HAP-1 (cell line): ENCODE data around the gene SLC47A2.
"Not testable (repeated sequence)": the region's sequence is repeated elsewhere in the genome, so short reads cannot be mapped to it uniquely, and the experiment has no call there.

Experiments
- DNase-seq, 2 experiments: peaks; one replicate each; pipeline ENCODE4 v3.0.0-alpha.2; 2016 to 2020; ENCODE audit warnings: low spot score in 2 of 2
- H3K27me3 ChIP-seq: fragments of 250-450 bp; sonication (Bioruptor Pico); 2 replicates; pipeline ENCODE4 v1.5.1; 2020; ENCODE audit warnings: low read depth, mild to moderate bottlenecking, moderate library complexity
- H3K36me3 ChIP-seq: fragments of 250-450 bp; sonication (Bioruptor Pico); replicated peaks from 2 replicates; pipeline ENCODE4 v1.5.1; 2020; ENCODE audit warnings: mild to moderate bottlenecking
- H3K4me1 ChIP-seq: fragments of 250-450 bp; sonication (Bioruptor Pico); 2 replicates; pipeline ENCODE4 v1.5.1; 2020; ENCODE audit warnings: mild to moderate bottlenecking
- H3K4me3 ChIP-seq: fragments of 250-450 bp; sonication (Bioruptor Pico); 2 replicates; pipeline ENCODE4 v1.5.1; 2020; ENCODE audit warnings: mild to moderate bottlenecking, moderate library complexity
- H3K9me3 ChIP-seq: fragments of 250-450 bp; sonication (Bioruptor Pico); 2 replicates; pipeline ENCODE4 v1.5.1; 2020; ENCODE audit warnings: mild to moderate bottlenecking, moderate library complexity
- in situ Hi-C: fragments of 300-500 bp; cut with MboI; formaldehyde crosslinking; loops from 3 replicates; pipeline ENCODE4 v1.14.3; 2020; ENCODE audit warnings: low sequenced_read_pairs, inconsistent platforms, mixed read lengths

The SLC47A2 gene

GRCh38 chr17:19670908-19671307 lies 45.5 kb downstream of the SLC47A2 start:
- no peaks in the 10 kb centered on the region for H3K4me1 ChIP-seq
- no peak for DNase-seq
- H3K36me3 ChIP-seq, result peaks cover 21% of the 10 kb centered on the region
- H3K4me3 ChIP-seq, result no peak overlapping the region
- H3K9me3 ChIP-seq, result no peaks in the 10 kb centered on the region
- H3K27me3 ChIP-seq, result no peaks in the 10 kb centered on the region
- in situ Hi-C loops, result no loop called here

- H3K27me3 ChIP-seq, DNase-seq, H3K9me3 ChIP-seq, in situ Hi-C loops, H3K4me3 ChIP-seq, H3K4me1 ChIP-seq: not testable (repeated sequence)
- H3K36me3 ChIP-seq, result peaks cover 26% of the 10 kb centered on the region
Observed at GRCh38 chr17:19669680-19670079, 46.7 kb downstream of the SLC47A2 start.

GRCh38 chr17:19664821-19665181 lies 51.6 kb downstream of the SLC47A2 start:
- H3K9me3 ChIP-seq, result no peaks in the 10 kb centered on the region
- peaks cover 26% of the 10 kb centered on the region for H3K36me3 ChIP-seq
- in situ Hi-C loops, result no loop called here
- peaks cover 19% of the 10 kb centered on the region for H3K4me1 ChIP-seq
- no peak for DNase-seq
- no peak overlapping the region for H3K4me3 ChIP-seq
- H3K27me3 ChIP-seq, result no peaks in the 10 kb centered on the region

GRCh38 chr17:19664136-19664820 lies 52.1 kb downstream of the SLC47A2 start:
- Histone ChIP-seq H3K36me3 (peaks cover 23% of the 10 kb centered on the region), H3K4me1 (peaks cover 19% of the 10 kb centered on the region), H3K4me3 (no peak overlapping the region), H3K27me3 (no peaks in the 10 kb centered on the region), H3K9me3 (no peaks in the 10 kb centered on the region)
- in situ Hi-C loops, result no loop called here
- peak; percentile 5 to 42 for DNase-seq

- no peaks in the 10 kb centered on the region for H3K27me3 ChIP-seq
- H3K36me3 ChIP-seq, result peaks cover 21% of the 10 kb centered on the region
- in situ Hi-C loops, result no loop called here
- no peak overlapping the region for H3K4me3 ChIP-seq
- peaks cover 19% of the 10 kb centered on the region for H3K4me1 ChIP-seq
- no peak for DNase-seq
- H3K9me3 ChIP-seq, result no peaks in the 10 kb centered on the region
Observed at GRCh38 chr17:19663097-19663496, 53.3 kb downstream of the SLC47A2 start.

GRCh38 chr17:19661121-19661520 lies 55.3 kb downstream of the SLC47A2 start:
- peaks cover 19% of the 10 kb centered on the region for H3K4me1 ChIP-seq
- in situ Hi-C loops, result no loop called here
- no peaks in the 10 kb centered on the region for H3K9me3 ChIP-seq
- DNase-seq, result no peak
- H3K4me3 ChIP-seq, result no peak overlapping the region
- H3K36me3 ChIP-seq, result peaks cover 35% of the 10 kb centered on the region
- H3K27me3 ChIP-seq, result no peaks in the 10 kb centered on the region

GRCh38 chr17:19660219-19660870 lies 56.0 kb downstream of the SLC47A2 start:
- Histone ChIP-seq H3K4me3 (no peak overlapping the region), H3K9me3 (no peaks in the 10 kb centered on the region), H3K27me3 (no peaks in the 10 kb centered on the region), H3K36me3 (peaks cover 38% of the 10 kb centered on the region), H3K4me1 (peaks cover 19% of the 10 kb centered on the region)
- in situ Hi-C loops, result no loop called here
- no peak for DNase-seq

- Histone ChIP-seq H3K27me3 (no peaks in the 10 kb centered on the region), H3K4me3 (no peak overlapping the region), H3K36me3 (peaks cover 32% of the 10 kb centered on the region), H3K9me3 (no peaks in the 10 kb centered on the region), H3K4me1 (peaks cover 19% of the 10 kb centered on the region)
- in situ Hi-C loops, result no loop called here
- DNase-seq, result no peak
Observed at GRCh38 chr17:19659366-19660177, 56.8 kb downstream of the SLC47A2 start.

GRCh38 chr17:19656851-19657581 lies 59.4 kb downstream of the SLC47A2 start:
- no peak for DNase-seq
- peaks cover 41% of the 10 kb centered on the region for H3K36me3 ChIP-seq

GRCh38 chr17:19656336-19656735 lies 60.0 kb downstream of the SLC47A2 start:
- Histone ChIP-seq H3K27me3 (no peaks in the 10 kb centered on the region), H3K4me3 (no peak overlapping the region), H3K9me3 (0 out of 2 replicates have a peak, but pooled peaks cover 2% of the 10 kb centered on the region), H3K36me3 (peaks cover 43% of the 10 kb centered on the region), H3K4me1 (no peaks in the 10 kb centered on the region; the same call in 1 of the 2 replicates)
- no peak for DNase-seq
- in situ Hi-C loops, result no loop called here

More at GRCh38 chr17:19656851-19657581, 59.4 kb downstream of the SLC47A2 start:
- Histone ChIP-seq H3K9me3 (0 out of 2 replicates have a peak, but pooled peaks cover 2% of the 10 kb centered on the region), H3K27me3 (no peaks in the 10 kb centered on the region), H3K4me3 (no peak overlapping the region), H3K4me1 (no peaks in the 10 kb centered on the region; the same call in 1 of the 2 replicates)
- in situ Hi-C loops, result no loop called here

- in situ Hi-C loops, result no loop called here
Observed at GRCh38 chr17:19654896-19655295, 61.5 kb downstream of the SLC47A2 start.

GRCh38 chr17:19654342-19654886 lies 62.0 kb downstream of the SLC47A2 start:
- H3K9me3 ChIP-seq, result 0 out of 2 replicates have a peak, but pooled peaks cover 2% of the 10 kb centered on the region
- H3K4me3 ChIP-seq, result no peak overlapping the region
- H3K27me3 ChIP-seq, result no peaks in the 10 kb centered on the region
- H3K4me1 ChIP-seq, result peaks cover 8% of the 10 kb centered on the region; the same call in 1 of the 2 replicates
- H3K36me3 ChIP-seq, result peaks cover 43% of the 10 kb centered on the region
- in situ Hi-C loops, result no loop called here
- no peak for DNase-seq

More at GRCh38 chr17:19654896-19655295, 61.5 kb downstream of the SLC47A2 start:
- H3K27me3 ChIP-seq, result no peaks in the 10 kb centered on the region
- H3K4me1 ChIP-seq, result peaks cover 8% of the 10 kb centered on the region; the same call in 1 of the 2 replicates
- DNase-seq, result no peak
- H3K36me3 ChIP-seq, result peaks cover 43% of the 10 kb centered on the region
- 0 out of 2 replicates have a peak, but pooled peaks cover 2% of the 10 kb centered on the region for H3K9me3 ChIP-seq
- H3K4me3 ChIP-seq, result no peak overlapping the region

- DNase-seq, result no peak
- Histone ChIP-seq H3K9me3 (0 out of 2 replicates have a peak, but pooled peaks cover 2% of the 10 kb centered on the region), H3K36me3 (peaks cover 39% of the 10 kb centered on the region), H3K4me3 (no peak overlapping the region), H3K4me1 (peaks cover 16% of the 10 kb centered on the region), H3K27me3 (no peaks in the 10 kb centered on the region)
- in situ Hi-C loops, result no loop called here
Observed at GRCh38 chr17:19652595-19652994, 63.8 kb downstream of the SLC47A2 start.
